H1 (cell line): ENCODE data around the gene FRMD4B. TPM values are rescaled to one million over a fixed set of nuclear protein-coding genes. Genes with fewer than 3 reads are reported as not detected.

Experiments used
- CTCF ChIA-PET: fragments of 300-600 bp; sonication (Branson Sonifier 250); formaldehyde crosslinking; loops from one replicate; lab custom pipeline; 2021; ENCODE audit not compliant: partially characterized antibody; lab: Charles Lee
- POLR2A ChIA-PET: fragments of 300-600 bp; sonication (Branson Sonifier 250); formaldehyde crosslinking; loops from one replicate; lab custom pipeline; 2021; ENCODE audit warnings: inconsistent platforms; ENCODE audit not compliant: partially characterized antibody; lab: Charles Lee
- DNase-seq, 2 experiments: peaks; one replicate each; pipeline versions ENCODE4 v3.0.0 to v3.0.0-alpha.2; 2010 to 2022; ENCODE audit warnings: low spot score in 2 of 2, low read depth in 1 of 2, mixed read lengths in 1 of 2
- FAIRE-seq: peaks from 2 replicates; lab custom pipeline; 2011; peaks lifted over from hg19 to GRCh38; lab: Jason Lieb, UNC
- H2AFZ ChIP-seq: 2 replicates; pipeline ENCODE4 v1.8.1; 2012; ENCODE audit warnings: low read length, inconsistent platforms
- H2AK5ac ChIP-seq: 2 replicates; pipeline ENCODE4 v1.6.1; 2013; ENCODE audit warnings: low read depth, low read length
- H2BK120ac ChIP-seq: replicated peaks from 2 replicates; pipeline ENCODE3; 2013; ENCODE audit warnings: low read depth, low read length, inconsistent platforms
- H2BK12ac ChIP-seq: 2 replicates; pipeline ENCODE4 v1.6.1; 2013; ENCODE audit warnings: low read depth, low read length
- H2BK15ac ChIP-seq: 2 replicates; pipeline ENCODE4 v1.6.1; 2013; ENCODE audit warnings: low read length
- H2BK20ac ChIP-seq: 2 replicates; pipeline ENCODE4 v1.6.1; 2013; ENCODE audit warnings: low read length
- H2BK5ac ChIP-seq: 2 replicates; pipeline ENCODE4 v1.6.1; 2013; ENCODE audit warnings: low read depth, low read length
- H3K14ac ChIP-seq: 2 replicates; pipeline ENCODE4 v1.6.1; 2013; ENCODE audit warnings: inconsistent platforms; ENCODE audit not compliant: insufficient read length
- H3K18ac ChIP-seq: 2 replicates; pipeline ENCODE4 v1.6.1; 2013; ENCODE audit warnings: low read length; ENCODE audit errors: extremely low read depth
- H3K23ac ChIP-seq: 2 replicates; pipeline ENCODE4 v1.6.1; 2013; ENCODE audit warnings: inconsistent platforms; ENCODE audit not compliant: insufficient read length
- H3K23me2 ChIP-seq: 2 replicates; pipeline ENCODE4 v1.6.1; 2013; ENCODE audit warnings: low read depth, low read length
- H3K27ac ChIP-seq: 2 replicates; pipeline ENCODE4 v1.6.1; 2011; ENCODE audit warnings: low read depth, low read length, inconsistent platforms
- H3K27me3 ChIP-seq, 4 experiments: replicated peaks in 1 of 4; 1 replicate in 1 of 4; 2 replicates in 3 of 4; pipeline versions ENCODE4 v1.6.1 to v1.8.1; 2011 to 2013; ENCODE audit warnings: low read length in 3 of 4, mild to moderate bottlenecking in 3 of 4, inconsistent platforms in 2 of 4, mixed read lengths in 2 of 4, moderate library complexity in 1 of 4; ENCODE audit not compliant: control insufficient read depth in 3 of 4, insufficient read depth in 3 of 4; ENCODE audit errors: extremely low read depth in 1 of 4
- H3K36me3 ChIP-seq, 4 experiments: 2 replicates each; pipeline versions ENCODE4 v1.6.1 to v1.8.1; 2011 to 2013; ENCODE audit warnings: mild to moderate bottlenecking in 4 of 4, low read length in 3 of 4, moderate library complexity in 2 of 4, control low read depth in 1 of 4, inconsistent platforms in 1 of 4; ENCODE audit not compliant: insufficient read depth in 4 of 4, control insufficient read depth in 2 of 4
- H3K4ac ChIP-seq: replicated peaks from 2 replicates; pipeline ENCODE3; 2013; ENCODE audit warnings: low read length, low read depth, mixed read lengths, inconsistent platforms; ENCODE audit not compliant: insufficient read length
- H3K4me1 ChIP-seq, 4 experiments: replicated peaks in 1 of 4; 1 replicate in 1 of 4; 2 replicates in 3 of 4; pipeline versions ENCODE4 v1.6.1 to v1.8.1; 2011 to 2013; ENCODE audit warnings: low read length in 3 of 4, inconsistent platforms in 2 of 4, mixed read lengths in 1 of 4; ENCODE audit not compliant: insufficient read depth in 4 of 4, control insufficient read depth in 3 of 4
- H3K4me2 ChIP-seq, 2 experiments: 2 replicates each; pipeline versions ENCODE4 v1.6.1 to v1.8.1; 2011 to 2013; ENCODE audit warnings: low read depth in 2 of 2, low read length in 2 of 2, control low read depth in 1 of 2, inconsistent platforms in 1 of 2, mild to moderate bottlenecking in 1 of 2; ENCODE audit not compliant: insufficient read depth in 1 of 2
- H3K4me3 ChIP-seq, 4 experiments: fragments of 200-600, 300-600 bp in 1 of 4; sonication (generic), shearing (Covaris generic), sonication (Bioruptor Twin) in 1 of 4; 2 replicates each; pipeline versions ENCODE4 v1.5.1 to v1.8.1; 2011 to 2016; ENCODE audit warnings: low read length in 4 of 4, low read depth in 3 of 4, control low read depth in 2 of 4, inconsistent platforms in 2 of 4, mild to moderate bottlenecking in 2 of 4, mixed read lengths in 1 of 4, moderate library complexity in 1 of 4; ENCODE audit not compliant: insufficient read depth in 2 of 4; ENCODE audit errors: extremely low read depth in 1 of 4
- H3K56ac ChIP-seq: replicated peaks from 2 replicates; pipeline ENCODE3; 2013; ENCODE audit warnings: low read depth, mild to moderate bottlenecking, mixed read lengths, low read length, inconsistent platforms; ENCODE audit not compliant: insufficient read length
- H3K79me1 ChIP-seq: 2 replicates; pipeline ENCODE4 v1.6.1; 2013; ENCODE audit warnings: low read depth, low read length, control low read depth
- H3K79me2 ChIP-seq, 2 experiments: 2 replicates each; pipeline versions ENCODE4 v1.6.1 to v1.8.1; 2012 to 2013; ENCODE audit warnings: low read length in 2 of 2, mild to moderate bottlenecking in 2 of 2, inconsistent platforms in 1 of 2; ENCODE audit not compliant: insufficient read depth in 2 of 2, control insufficient read depth in 1 of 2
- H3K9ac ChIP-seq, 4 experiments: replicated peaks in 1 of 4; 1 replicate in 1 of 4; 2 replicates in 3 of 4; pipeline versions ENCODE4 v1.6.1 to v1.8.1; 2011 to 2013; ENCODE audit warnings: low read depth in 3 of 4, low read length in 3 of 4, control low read depth in 2 of 4, mild to moderate bottlenecking in 2 of 4, moderate library complexity in 2 of 4, inconsistent platforms in 1 of 4; ENCODE audit errors: extremely low read depth in 1 of 4
- H3K9me3 ChIP-seq, 2 experiments: 2 replicates each; pipeline versions ENCODE4 v1.6.1 to v1.8.1; 2012 to 2013; ENCODE audit warnings: mild to moderate bottlenecking in 2 of 2, moderate library complexity in 2 of 2, control low read depth in 1 of 2, inconsistent platforms in 1 of 2, low read depth in 1 of 2, low read length in 1 of 2, mixed read lengths in 1 of 2; ENCODE audit not compliant: insufficient read depth in 2 of 2
- H4K20me1 ChIP-seq, 2 experiments: replicated peaks in 1 of 2; 2 replicates each; pipeline versions ENCODE3 to v1.8.1; 2011 to 2013; ENCODE audit warnings: inconsistent platforms in 2 of 2, low read length in 2 of 2, mild to moderate bottlenecking in 1 of 2; ENCODE audit not compliant: insufficient read depth in 2 of 2, control insufficient read depth in 1 of 2
- H4K5ac ChIP-seq: 2 replicates; pipeline ENCODE4 v1.6.1; 2013; ENCODE audit warnings: low read length, low read depth, mixed read lengths, inconsistent platforms; ENCODE audit not compliant: insufficient read length
- H4K8ac ChIP-seq: 2 replicates; pipeline ENCODE4 v1.8.0; 2013; ENCODE audit warnings: mild to moderate bottlenecking, moderate library complexity, low read length, inconsistent platforms; ENCODE audit not compliant: insufficient read depth; ENCODE audit errors: extremely low read depth
- H4K91ac ChIP-seq: replicated peaks from 2 replicates; pipeline ENCODE3; 2013; ENCODE audit warnings: low read length, mixed read lengths, inconsistent platforms; ENCODE audit not compliant: insufficient read length
- SIN3A ChIP-seq, 2 experiments: IDR thresholded peaks in 1 of 2; conservative IDR thresholded peaks in 1 of 2; 2 replicates each; pipeline ENCODE4 v1.6.1; 2011 to 2012; ENCODE audit warnings: low read length in 2 of 2, improper control_type of control experiment in 1 of 2, low read depth in 1 of 2, mild to moderate bottlenecking in 1 of 2
- WGBS, 2 experiments: shearing (Covaris generic) in 1 of 2; methylation state at CpG; one replicate each; pipeline versions ENCODE4 v1.1.6 to v1.1.7; 2013 to 2015; ENCODE audit warnings: low lambda C conversion rate in 2 of 2, mixed read lengths in 2 of 2, inconsistent platforms in 1 of 2, low coverage in 1 of 2, missing lambda C conversion rate in 1 of 2; ENCODE audit not compliant: insufficient replicate concordance in 2 of 2, insufficient coverage in 1 of 2, insufficient read length in 1 of 2; ENCODE audit errors: extremely low coverage in 1 of 2, missing lambda C conversion rate in 1 of 2; 5-methylcytosine and 5-hydroxymethylcytosine counted together
- polyA plus RNA-seq, 7 experiments: library from polyadenylated mRNA; depleted of rRNA in 3 of 7; stranded (reverse) in 5 of 7; unstranded in 2 of 7; fragments of >200 nt in 5 of 7; fragments of 200-250 nt in 2 of 7; gene quantifications; 1 replicate in 5 of 7; 2 replicates in 1 of 7; 4 replicates in 1 of 7; pipeline versions ENCODE4 v1.2.1 to v1.2.3, GENCODE V29; 2011 to 2013; ENCODE audit warnings: missing spikeins in 2 of 7, mixed read lengths in 2 of 7
- total RNA-seq: library from RNA; stranded (reverse); fragmentation: NEBNext Ultra II Directional; extraction: Animal tissue kit (Norgen Biotek cat#: 25700); gene quantifications from 2 replicates; pipeline ENCODE4 v1.2.1, GENCODE V29; 2021
- TF ChIP-seq, protein P1 (sequence below): IDR thresholded peaks from 2 replicates; pipeline ENCODE4 v1.6.1; 2011; ENCODE audit warnings: low read length, improper control_type of control experiment

FRMD4B gene
- total and polyA plus RNA-seq, 2 of the 8 experiments (the other 6 are each of a cell fraction or from before 2014, with no cell fraction given): 2.7 to 7.2 TPM

- 76% methylated on average over 1 of the region's 1 CpG; no CpG with 5 or more reads in 1 of the 2 experiments for WGBS, 2 experiments
- Histone ChIP-seq H4K5ac (no peak overlapping the region), H3K9ac (no peak overlapping the region), H2BK20ac (no peak overlapping the region), H3K27me3 (no peaks in the 10 kb centered on the region; a peak in 1 of 7 replicates), H3K36me3 (no peaks in the 10 kb centered on the region), H4K91ac (no peak overlapping the region), H4K20me1 (no peaks in the 10 kb centered on the region), H2BK12ac (no peak overlapping the region), H3K4me2 (no peak overlapping the region), H3K18ac (no peak overlapping the region), H3K79me1 (no peaks in the 10 kb centered on the region), H2BK15ac (no peak overlapping the region), H3K4me3 (no peak overlapping the region), H3K14ac (no peak overlapping the region), H3K4ac (no peak overlapping the region), H3K79me2 (no peaks in the 10 kb centered on the region), H2AK5ac (no peak overlapping the region), H3K56ac (no peak overlapping the region), H3K27ac (no peak overlapping the region), H2AFZ (no peak overlapping the region), H3K23me2 (no peaks in the 10 kb centered on the region), H3K23ac (no peak overlapping the region), H3K4me1 (peaks cover 0 to 7% (median 1%) of the 10 kb centered on the region in 4 experiments; a peak in 3 of 7 replicates), H2BK120ac (no peak overlapping the region), H4K8ac (no peak overlapping the region), H3K9me3 (peaks cover 5 to 8% of the 10 kb centered on the region in 2 experiments), H2BK5ac (no peak overlapping the region)
- ChIA-PET POLR2A (no interaction called here), CTCF (interaction anchor here (0.7 to 1.6 kb wide), 5 partner anchors 13 to 179 kb away, joined by 3 to 6 read pairs (median 4); no protein-coding TSS in a partner anchor)
- no peak for FAIRE-seq
- no peak for DNase-seq
- TF ChIP-seq SIN3A (conservative IDR thresholded peaks at IDR 0.05 in 1 of 2, IDR thresholded peaks at IDR 0.05 in 1 of 2; ENCODE audit: low read depth in 1 of 2, low read length in 2 of 2): no peak
- TF ChIP-seq, protein P1, sequence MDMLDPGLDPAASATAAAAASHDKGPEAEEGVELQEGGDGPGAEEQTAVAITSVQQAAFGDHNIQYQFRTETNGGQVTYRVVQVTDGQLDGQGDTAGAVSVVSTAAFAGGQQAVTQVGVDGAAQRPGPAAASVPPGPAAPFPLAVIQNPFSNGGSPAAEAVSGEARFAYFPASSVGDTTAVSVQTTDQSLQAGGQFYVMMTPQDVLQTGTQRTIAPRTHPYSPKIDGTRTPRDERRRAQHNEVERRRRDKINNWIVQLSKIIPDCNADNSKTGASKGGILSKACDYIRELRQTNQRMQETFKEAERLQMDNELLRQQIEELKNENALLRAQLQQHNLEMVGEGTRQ: no peak
Observed at GRCh38 chr3:69339760-69340159, 46.1 kb downstream of the FRMD4B start.
